HG02943 (cell line): ENCODE results near the gene GRIK4.
A peak's percentile ranks its signal among the peaks of the same experiment; 100 is the strongest.
"Not testable (repeated sequence)": the region's sequence is repeated elsewhere in the genome, so short reads cannot be mapped to it uniquely, and the experiment has no call there.

Experiments
- ATAC-seq: cut with Tn5 transposase; IDR thresholded peaks from one replicate; pipeline ENCODE4 v1.9.1; 2021; ENCODE audit warnings: mild to moderate bottlenecking, low read depth, moderate library complexity; ENCODE audit not compliant: unreplicated experiment

GRIK4 gene

DNA sequence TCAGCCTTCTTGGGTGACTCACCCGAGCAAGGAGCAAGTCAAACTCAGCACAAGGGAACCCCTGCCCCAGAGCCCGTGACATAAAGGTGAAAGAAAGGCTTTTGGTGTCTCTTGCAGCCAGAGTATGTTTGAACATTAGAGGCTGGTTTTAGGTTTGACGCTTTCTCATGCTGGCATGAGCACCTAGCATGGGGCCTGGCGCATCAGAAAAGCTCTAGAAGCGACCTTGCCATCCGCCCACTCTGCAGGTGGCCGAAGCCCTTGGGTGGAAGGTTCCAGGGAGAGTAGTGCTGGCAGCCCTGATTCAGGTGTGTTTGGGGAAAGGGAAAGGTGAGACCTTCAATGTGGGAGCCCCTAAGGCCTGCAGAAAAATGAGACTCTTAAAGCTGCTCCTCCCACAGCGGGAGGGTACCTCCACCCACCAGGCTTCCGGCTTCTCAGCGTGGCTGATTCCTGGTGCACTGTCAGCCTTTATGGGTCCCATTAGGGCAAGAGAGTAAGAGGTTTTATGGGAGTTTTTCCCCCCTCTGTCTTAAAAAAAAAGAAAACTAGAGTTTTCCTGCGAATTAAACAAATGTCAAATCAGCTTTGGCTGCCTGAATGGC lies 88.4 kb downstream of the GRIK4 start:
- ATAC-seq = no peak

DNA sequence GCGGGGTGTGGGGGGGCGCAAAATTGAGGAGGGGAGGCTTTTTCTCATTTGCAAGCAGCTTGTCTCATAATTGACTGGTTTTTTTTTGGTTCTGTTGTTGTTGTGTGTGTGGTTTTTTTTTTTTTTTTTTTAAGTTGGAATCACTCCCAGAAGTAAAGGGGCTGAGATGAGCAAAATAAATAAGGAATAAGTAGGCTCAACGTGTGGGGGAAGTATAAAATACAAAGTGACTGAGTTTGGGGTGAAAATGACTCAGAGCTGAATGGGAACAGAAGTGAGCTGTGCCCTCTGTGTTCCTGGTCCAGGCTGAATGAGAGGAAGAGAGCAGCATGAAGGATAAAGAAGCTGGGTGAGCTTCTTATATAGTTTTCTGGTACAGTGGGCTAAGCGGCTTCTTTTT lies 90.0 kb downstream of the GRIK4 start:
- no peak for ATAC-seq

DNA sequence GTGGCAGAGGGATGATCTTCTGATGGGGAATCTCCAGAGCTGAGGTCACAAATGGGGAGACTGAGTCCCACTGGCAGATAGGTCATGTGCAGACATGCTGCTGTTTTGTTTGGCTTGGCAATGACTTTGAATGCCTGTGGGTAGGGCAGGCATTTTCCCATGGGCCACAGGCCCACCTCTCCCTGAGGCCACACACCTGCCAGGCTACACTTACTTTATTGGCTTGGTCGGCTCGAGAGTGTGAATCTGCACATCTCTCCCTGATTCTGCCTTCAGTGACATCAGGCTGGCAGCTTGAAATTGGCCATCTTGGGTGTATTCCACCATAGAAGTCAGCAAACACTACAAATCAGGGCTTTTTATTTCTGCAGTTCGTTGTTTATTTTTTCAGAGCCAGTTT lies 91.5 kb downstream of the GRIK4 start:
- no peak for ATAC-seq

DNA sequence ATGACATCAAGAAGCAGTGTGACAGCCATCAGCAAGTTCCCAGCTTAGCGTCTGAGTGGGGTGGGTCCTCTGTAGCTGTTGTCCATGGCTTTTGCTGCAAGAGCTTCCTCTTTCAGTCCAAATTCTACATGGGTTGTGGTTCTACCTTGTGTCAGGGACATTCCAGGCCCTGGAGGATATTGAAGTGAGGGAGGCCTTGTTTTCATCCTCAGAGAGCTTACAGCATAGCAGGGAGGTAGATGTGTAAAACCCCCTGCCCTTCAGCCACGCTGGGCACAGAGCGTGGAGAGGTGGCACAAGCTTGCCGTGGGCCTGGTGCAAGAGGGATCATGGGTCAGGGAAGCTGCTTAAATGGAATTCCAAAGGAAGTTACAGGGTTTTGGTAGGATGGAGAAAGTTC lies 93.9 kb downstream of the GRIK4 start:
- ATAC-seq = no peak

DNA sequence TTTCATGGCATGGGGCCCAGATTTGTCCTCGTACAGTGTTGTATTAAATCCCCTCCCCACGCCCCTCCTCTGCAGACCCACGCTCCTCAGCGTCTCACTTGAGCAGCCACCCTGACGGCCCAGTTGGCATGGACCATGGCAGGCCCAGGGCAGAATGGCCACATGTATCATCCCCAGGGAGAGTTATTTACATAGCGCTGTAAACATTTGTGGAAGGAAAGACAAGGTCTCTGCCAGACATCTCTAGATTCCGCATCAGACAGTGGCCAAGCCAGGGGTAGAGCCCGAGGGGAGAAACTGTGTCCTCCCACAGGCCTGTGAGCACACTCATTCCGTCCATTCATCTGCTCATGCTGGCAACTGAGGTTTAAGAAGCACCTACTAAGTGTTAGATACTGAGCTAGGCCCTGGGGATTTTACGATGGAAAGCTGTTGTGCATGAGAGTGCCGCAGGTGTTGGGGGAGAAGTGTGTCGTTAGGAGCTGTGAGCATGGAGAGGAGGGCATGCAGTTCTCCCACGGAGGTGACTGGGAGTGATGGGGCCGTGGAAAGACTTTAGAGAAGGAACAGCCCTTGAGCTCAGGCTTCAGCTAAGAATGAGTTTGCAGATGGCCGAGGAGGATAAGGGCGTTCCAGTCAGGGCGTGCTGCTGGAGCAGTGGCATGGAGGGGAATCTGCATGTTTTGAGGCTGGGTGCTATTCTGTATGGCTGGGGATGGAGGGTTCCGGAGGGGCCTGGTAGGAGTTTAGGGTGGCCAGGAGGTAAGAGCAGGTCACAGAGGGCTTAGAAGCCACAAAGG lies 94.9 kb downstream of the GRIK4 start:
- ATAC-seq = no peak

DNA sequence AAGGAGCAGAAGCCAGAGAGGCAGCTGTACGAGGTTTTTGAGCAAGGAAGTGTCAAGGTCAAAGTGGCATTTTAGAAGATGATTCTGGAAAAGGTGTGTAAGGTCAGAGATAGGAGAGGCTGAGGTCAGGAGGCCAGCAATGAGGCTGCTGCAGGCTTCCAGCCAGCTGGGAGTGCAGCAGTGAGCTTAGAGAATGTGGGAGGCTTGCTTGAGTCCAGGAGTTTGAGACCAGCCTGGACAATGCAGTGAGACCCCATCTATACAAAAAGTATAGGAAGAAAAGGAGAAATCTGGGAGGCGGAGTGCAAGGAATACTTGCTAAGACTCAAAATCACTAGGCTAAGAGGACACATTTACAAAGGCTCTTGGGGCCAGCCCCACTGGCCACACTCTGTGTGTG lies 96.5 kb downstream of the GRIK4 start:
- no peak for ATAC-seq

DNA sequence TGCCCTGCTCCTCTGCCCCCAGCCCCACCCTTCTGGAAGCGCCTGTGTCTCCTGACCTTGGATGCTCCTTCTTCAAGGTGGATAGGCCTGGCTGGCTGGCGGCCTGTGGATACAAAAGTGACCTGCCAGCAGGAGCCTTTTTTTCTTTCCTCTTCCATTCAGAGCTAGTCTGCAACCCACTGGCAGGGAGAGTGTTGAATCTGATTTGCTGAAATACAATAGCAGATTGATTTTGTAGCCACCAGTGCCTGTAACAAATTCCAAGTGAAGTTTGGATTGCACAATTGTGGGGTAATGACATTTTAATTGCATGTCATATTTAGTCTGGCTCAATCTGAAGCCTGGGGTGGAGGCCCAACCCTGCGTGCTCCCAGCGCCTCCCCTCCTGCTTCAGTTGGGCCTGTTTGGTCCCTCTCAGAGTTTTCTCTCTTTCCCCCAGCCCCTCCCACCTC lies 97.2 kb downstream of the GRIK4 start:
- ATAC-seq = no peak

DNA sequence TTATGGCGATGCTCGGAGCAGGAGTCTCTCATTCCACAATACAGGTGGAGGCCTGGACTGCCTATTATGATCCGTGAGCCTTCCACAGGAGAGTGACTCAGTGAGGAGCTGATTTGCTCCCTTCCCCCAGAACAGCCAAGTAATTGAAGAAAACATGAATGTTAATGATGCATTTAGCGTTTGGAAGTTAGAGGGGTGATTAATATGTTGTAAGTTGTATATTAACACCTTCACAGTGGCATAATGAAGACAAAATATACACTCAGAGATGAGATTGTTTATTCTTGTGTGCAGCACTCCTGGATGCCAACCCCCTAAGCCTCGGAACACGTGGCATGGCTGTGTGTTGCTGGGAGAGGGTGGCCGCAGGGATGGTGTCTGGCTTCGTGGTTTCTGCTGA lies 98.6 kb downstream of the GRIK4 start:
- no peak for ATAC-seq

DNA sequence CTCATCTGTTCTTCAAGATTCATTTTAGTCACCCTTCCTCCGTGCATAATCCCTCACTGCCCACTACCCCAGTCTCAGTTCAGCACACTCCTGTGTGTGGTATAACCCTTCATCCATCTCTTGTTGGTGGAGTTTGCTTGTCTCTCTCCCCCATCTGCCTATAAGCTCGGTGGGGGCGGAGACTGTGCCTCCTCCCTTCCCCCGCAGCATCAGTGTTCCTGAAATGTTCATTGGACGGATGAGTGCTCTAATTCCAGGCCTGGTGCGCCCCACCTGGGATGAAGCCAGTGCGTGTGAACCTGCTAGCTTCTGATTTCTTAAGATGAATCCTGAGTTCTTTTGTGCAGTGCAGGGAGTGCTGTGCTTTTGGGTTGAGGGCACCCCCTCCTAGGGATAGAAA lies 100.0 kb downstream of the GRIK4 start:
- ATAC-seq = no peak

DNA sequence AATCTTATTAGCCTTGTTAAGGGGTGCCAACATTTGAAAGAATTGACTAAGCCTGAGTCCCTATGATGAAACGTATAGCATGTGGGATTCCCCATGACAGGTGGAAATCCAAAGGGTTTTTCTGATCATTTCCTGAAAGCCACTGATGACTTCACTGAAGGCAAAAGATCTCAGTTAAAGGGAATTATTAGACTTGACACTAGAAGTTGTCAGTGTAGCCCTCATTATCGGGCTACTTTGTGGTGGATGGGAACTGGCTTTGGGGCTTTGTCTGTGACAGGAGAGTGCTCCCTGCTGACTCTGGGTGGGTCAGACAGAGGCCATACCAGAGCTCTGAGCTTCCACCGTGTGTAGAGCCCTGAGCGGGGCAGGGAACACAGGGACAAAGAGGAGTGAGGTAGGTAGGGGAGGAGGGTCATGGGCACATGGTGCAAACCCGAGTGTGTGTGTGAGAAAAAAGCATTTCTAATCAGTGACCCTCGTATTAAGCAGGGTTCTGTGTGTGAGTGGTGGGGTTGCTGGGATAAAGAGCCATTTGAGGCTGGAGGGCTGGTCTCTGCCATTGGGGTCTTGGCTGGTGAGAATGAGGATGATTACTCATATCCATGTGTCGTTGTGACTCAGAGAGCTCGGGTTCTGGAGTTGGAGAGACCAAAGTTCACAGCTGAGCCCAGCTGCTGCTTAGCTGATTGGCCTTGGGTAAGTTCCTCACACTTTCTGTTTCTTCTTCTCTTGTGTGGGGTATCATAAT lies 101.1 kb downstream of the GRIK4 start:
- ATAC-seq = peak; percentile 88

DNA sequence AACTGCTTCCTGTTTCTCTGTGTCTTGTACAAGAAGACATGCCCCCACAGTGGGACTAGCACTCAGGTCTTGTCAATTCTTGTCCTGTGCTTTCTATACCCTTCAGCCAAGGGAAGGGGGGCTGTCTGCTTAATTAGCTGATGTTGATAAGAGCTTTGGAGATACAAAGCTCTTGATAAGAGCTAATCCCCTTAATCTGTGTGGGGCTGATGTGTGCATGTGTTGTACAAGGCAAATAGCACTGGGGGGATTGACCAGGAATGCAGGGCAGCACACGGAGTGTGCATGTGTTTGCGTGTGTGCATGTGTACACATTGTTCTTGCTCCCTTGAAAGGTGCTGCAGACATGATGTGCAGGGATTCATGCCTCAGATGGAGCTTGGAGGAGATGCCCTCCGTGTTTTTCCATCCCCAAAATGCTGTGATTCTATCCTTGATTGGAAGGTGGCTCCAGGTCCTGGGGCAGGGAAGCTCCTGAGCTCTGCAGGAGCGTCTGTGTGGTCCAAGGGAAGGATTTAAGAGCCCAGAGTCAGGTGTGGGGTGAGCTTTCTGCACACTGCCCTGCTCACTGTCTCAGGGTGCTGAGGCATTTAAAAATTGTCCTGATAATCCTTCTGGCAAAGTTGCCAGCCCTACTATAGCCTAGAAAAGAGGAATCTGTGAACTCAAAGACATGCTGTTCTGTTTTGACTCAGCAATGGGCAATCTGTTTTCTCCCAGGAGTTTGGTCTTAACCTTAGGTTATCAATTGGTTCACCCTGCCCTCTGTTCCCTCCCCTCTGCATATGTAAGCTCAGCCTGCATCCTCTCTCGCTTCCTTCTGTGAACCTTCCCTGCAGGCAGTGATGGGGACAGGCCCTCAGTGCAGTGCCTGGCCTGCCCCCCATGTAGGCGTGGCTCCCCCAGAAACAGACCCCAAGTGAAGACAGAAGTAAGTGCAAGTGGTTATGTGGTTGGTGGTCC lies 102.0 kb downstream of the GRIK4 start:
- peak; percentile 53 for ATAC-seq

DNA sequence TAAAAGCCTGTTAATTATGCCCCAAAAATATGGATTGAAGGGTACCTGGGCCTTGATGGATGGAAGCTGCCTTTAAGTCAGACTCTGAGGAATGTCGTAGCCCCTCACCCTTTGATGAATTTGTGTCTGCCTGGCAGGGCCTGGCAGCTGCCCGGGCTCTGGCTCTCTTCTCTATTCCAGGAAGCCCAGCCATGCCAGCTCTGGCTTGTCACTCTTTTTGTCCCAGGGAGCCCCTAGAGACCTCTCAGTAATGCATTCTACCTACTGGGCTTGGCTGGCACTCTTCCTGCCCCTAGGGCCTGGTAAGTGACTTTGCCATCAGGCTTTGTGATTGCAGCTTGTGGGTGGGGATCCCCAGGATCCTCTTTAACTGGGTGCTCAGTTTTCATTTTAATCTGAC lies 103.8 kb downstream of the GRIK4 start:
- ATAC-seq = no peak

DNA sequence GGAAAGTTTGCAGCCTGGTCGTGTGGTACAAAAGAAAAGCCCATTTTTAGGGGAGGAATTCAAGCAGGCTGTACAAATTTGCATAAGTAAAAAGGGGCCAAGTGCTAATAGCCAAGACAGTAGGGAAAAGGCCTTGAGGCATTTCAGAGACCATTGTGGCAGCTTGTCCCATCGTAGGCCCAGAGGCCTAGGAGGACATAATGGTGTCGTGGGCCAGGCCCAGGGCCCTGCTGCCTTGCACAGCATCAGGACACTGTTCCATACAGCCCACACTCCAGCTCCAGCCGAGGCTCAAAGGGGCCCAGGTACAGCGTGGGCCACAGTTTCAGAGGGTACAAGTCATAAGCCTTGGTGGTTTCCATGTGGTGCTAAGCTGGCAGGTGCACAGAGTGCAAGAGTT lies 106.9 kb downstream of the GRIK4 start:
- no peak for ATAC-seq

DNA sequence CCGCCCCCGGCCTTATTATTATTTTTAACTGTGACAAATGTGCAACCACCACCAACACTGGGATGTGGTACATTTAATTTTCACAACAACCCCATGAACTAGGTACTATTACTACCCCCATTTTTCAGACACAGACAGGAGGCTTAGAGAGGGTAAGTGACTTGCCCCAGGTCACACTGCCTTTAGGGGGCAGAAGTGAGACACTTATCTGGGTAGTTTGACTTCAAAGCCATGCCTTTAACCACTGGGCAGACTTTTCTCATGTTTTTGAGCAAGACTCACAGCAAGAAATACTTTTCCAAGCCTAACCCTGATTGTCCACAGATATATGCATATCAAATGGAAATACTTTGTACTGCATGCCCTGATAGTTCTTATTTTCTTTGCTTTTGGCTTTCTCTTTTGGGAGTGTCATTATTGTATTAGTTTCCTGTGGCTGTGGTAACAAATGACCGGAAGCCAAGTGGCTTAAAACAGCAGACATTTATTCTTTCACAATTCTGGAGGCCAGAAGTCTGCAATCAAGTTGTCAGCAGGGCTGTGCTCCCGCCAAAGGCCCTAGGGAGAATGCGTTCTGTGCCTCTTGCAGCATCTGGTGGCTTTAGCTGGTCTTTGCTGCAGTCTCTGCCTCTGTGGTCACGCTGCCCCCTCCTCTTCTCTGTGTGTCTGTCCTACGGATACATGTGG lies 110.8 kb downstream of the GRIK4 start:
- ATAC-seq = no peak

DNA sequence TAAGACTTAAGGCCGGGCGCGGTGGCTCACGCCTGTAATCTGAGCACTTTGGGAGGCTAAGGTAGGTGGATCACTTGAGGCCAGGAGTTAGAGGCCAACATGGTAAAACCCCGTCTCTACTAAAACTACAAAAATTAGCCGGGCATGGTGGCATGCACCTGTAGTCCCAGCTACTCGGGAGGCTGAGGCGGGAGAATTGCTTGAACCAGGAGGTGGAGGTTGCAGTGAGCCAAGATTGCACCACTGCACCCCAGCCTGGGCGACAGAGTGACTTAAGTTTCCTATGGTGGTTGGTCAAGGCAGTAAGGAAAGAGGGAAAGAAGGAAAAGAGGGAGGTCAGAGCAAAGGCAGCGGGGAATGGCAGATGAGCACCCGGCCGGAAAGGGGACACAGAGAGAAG lies 113.4 kb downstream of the GRIK4 start:
- ATAC-seq = not testable (repeated sequence)

DNA sequence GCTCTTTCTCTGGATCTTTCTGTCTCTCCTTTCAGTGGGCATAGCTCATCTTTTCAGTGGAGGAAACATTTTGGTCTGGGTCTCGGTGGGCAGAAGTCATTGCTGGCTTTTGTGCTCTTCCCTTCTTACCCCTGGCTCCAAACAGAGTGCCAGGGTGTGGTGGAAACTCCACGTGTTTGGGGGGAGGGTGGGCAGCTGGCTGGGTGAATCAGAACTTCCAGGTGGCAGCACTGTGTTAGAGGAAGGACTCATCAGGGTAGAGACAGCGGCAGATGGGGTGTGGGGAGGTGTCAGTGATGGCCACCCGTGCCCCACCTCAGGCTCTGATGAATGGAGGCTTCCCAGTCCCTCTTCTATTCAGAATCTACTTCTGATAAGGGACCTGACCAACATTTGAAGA lies 114.0 kb downstream of the GRIK4 start:
- no peak for ATAC-seq

DNA sequence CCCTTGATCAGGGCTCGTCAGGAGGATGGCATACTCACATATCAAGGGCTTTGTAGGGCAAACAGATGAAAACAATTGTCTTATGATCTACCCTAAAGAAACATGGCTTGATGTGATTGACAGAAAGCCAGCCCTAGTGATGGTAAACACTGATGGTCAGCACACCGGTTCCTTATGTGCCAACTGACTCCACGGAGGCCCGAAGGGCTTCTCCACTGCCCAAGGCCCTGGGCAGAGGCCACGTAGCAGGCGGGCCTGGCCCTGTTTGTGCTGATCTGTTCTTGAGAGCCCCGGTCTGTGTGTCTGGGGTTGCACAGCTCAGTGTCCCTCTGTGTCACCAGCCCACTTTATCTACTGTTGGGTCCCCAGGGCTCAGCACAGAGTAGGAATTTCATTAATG lies 115.2 kb downstream of the GRIK4 start:
- no peak for ATAC-seq

DNA sequence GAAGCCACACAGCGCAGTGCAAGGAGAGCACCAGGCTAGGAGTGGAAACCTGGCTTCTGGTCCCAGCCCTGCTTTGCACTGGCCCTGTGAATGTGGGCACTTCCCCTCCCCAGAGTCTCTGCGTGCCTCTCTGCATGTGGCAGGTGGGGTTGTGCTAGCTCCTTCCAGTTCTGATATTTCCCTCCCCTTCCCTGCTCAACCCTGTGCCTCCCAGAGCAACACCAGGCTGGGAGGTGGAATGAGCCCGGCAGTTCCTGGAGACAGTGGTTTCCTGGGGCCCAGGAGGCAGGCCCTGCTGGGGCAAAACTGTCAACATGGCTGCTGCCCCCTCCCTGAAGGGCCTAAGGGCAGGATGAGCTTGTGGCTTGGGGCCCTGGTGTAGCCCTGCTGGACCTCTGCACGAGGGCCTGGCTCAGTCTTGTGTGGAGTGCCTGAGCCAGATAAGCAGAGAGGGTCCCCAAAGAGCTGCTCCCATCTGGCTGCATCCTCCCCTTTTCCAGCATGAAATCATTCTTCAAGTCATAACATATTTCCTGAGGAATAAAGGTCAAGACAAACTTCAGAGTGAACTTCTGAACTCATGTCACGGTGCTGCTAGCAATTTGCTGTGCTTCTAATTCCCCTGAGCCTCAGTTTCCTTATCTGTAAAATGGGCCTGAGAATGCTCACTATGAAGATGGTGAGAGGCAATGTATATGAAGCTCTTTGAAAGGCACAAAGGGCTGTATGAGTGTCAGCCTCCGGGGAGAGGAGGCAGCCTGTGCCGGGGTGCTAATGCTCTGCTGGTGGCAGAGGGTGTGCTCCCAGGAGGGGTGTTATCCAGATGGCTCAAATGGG lies 116.0 kb downstream of the GRIK4 start:
- no peak for ATAC-seq
